GM12801 (cell line): ENCODE data around the gene UPK3A.

Experiments
- TF ChIP-seq, protein P1 (sequence below): IDR thresholded peaks from one replicate; pipeline ENCODE4 v1.5.1; 2011; ENCODE audit warnings: control low read depth; ENCODE audit not compliant: insufficient read length; ENCODE audit errors: extremely low read depth

Gene UPK3A

DNA sequence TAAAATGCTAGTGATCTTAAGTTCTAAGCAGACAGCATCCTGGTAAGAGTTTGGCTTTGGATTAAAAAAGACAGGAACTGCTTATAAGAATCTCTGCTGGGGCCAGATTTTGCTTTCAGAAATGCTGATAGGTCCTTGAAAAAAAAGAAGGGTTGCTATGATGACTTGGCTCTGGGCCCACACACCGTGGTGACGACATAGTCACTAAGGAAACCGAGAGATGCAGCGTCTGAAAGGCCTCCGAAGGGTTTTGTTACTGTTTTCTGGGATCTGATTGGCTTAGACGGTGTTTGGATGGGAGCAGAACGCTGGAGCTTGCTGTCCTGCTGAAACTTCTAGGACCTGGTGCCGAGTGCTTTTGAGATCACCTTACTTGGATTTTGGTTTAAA, 33.4 kb downstream of the UPK3A start:
- TF ChIP-seq, protein P1, sequence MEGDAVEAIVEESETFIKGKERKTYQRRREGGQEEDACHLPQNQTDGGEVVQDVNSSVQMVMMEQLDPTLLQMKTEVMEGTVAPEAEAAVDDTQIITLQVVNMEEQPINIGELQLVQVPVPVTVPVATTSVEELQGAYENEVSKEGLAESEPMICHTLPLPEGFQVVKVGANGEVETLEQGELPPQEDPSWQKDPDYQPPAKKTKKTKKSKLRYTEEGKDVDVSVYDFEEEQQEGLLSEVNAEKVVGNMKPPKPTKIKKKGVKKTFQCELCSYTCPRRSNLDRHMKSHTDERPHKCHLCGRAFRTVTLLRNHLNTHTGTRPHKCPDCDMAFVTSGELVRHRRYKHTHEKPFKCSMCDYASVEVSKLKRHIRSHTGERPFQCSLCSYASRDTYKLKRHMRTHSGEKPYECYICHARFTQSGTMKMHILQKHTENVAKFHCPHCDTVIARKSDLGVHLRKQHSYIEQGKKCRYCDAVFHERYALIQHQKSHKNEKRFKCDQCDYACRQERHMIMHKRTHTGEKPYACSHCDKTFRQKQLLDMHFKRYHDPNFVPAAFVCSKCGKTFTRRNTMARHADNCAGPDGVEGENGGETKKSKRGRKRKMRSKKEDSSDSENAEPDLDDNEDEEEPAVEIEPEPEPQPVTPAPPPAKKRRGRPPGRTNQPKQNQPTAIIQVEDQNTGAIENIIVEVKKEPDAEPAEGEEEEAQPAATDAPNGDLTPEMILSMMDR, result no peak

DNA sequence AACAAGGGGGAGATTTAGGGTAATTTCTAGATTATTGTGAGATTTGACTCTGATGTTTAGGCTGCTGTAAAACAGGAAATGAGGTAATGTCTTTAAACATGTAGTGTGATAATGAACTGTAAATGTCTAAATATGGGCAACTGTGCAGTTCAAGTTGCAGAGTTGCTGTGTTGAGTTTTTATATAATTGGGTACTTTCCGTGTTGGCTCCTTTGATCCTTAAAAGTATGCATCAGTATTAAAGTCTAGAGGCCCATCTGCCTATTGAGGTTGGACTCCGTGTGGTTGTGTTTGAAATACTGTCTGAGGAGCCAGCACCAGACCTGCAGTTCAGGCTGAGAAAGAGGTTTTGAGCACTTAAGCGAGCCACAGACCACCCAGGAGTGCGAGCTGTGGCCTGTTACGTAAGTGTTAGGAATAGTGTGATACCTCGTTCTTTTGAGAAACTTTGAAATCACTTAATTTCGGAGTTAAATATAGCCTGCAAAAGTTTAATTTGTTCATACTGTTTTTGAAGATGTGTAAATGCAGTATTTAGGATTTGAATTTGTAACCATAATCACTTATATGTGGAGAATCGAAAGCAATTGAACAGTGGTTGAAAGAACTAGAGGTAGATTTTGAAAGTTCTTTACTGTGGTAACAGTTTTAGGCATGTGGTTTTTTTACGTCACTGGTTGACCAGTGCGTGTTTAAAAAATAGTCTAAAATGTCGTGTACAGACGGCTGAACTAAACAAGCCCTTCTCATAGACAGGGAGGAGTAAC, 34.0 kb downstream of the UPK3A start:
- TF ChIP-seq, protein P1, result no peak

DNA sequence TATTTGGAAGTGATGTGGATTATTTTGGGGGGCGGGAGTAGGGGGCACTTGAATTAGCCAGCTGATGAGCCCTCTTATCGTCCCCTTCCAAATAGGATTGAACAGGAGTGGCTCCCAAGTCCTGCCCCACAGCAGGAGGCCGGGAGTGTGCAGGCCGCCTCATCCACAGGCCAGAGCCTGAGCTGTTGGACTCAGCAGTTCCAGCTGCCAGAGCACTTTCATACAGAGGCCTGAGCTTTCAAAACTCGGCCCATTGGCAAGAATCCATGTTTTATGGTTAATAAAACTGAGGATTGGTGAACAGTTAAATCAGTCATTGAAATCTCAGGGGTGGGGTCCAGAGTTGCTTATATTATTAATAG, 34.6 kb downstream of the UPK3A start:
- TF ChIP-seq, protein P1, result no peak

DNA sequence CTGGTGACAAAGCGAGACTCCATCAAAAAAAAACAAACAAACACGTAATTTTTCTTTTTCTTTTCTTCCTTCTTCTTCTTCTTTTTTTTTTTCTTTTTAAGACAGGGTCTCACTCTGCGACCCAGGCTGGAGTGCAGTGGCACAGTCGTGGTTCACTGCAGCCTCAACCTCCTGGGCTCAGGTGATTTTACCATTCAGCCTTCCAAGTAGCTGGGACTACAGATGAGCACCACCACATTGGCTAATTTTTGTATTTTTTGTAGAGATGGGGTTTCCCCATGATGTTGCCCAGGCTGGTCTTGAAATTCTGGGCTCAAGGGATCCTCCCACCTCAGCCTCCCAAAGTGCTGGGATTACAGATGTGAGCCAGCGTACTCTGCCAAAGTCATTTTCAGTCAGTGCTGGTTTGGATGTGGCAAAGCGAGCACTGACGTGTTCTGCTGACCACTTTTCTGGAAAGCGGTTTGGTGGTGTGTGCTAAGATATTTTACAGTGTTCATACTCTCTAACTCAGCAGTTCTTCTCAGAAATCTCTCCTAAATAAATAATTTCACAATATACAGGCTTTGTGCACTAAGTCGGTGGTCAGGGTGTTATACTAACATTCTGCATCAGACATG, 35.7 kb downstream of the UPK3A start:
- TF ChIP-seq, protein P1, result no peak

DNA sequence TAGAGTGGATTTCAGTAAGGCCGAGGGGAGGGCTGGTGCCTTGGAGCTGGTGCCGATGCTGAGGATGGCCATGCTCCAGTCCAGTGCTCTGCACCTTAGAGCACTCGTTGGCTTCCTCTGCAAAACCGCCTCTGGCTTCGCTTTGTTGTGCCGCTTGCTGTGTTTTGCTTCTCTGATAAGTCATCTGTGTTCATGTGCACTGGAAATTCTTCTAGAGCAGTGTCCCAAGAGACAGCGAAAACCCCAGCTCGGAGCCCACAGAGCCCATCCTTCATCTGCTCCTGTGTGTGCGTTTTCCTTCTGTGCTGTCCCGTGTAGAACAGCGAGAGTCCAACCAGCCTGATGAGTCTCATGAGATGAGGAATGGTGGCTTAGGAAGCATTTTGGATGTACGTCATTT, 37.1 kb downstream of the UPK3A start:
- TF ChIP-seq, protein P1, result no peak

DNA sequence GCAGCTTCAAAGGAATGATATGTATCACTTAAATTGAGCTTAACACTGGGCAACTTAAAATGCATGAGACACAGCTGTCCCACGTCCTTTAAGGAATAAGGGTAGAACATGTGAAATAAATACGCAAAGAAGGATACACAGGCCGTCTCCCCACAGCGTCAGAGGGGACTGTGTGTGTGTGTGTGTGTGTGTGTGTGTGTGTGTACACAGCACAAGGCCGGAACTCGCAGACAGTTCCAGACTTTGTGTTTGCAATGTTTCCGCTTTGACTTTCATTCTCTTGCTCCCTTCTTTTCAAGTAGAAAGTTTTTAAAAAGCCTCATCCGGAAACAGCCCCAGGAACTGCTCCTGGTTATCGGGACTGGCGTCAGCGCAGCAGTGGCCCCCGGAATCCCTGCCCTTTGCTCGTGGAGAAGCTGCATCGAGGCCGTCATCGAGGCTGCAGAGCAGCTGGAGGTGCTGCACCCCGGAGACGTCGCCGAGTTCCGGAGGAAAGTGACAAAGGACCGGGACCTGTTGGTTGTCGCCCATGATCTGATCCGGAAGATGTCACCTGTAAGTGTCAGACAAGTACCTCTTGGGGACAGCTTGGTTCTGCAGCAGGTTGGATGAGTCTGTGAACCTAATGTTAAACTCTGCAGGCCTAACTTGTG, 38.2 kb downstream of the UPK3A start:
- TF ChIP-seq, protein P1, result no peak

DNA sequence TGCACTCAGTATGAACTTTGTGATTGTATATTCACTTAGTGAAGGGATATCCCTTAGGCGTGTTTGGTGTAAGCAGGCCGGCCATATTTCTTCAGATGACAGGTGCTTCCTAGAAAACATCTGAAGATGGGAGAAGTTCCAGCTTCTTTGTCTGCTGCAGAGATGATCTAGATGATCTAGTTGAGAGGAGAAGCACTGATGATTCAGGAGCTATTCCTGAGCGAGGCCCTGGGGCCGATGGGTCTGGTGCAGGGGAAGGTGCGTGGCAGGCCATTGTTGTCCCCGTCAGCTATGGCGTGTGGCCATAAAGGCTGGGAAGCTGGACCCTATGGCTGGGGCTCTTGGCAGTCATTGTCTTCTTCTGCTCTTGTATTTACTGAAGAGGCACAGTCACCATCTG, 38.9 kb downstream of the UPK3A start:
- TF ChIP-seq, protein P1, result no peak
